ENCODE data around the gene CELA3B.
A peak's percentile ranks its signal among the peaks of the same experiment; 100 is the strongest.
"Not testable (repeated sequence)": the region's sequence is repeated elsewhere in the genome, so short reads cannot be mapped to it uniquely, and the experiment has no call there.

CELA3B gene

GRCh38 chr1:21975296-21975695 lies 1.5 kb upstream of the CELA3B start:
- WGBS, 2 donors (ENCODE audit: extremely low coverage in 2 of 2, insufficient read length in 2 of 2, insufficient replicate concordance in 1 of 2), result no CpG with 5 or more reads among the region's 9 CpGs

GRCh38 chr1:21978209-21978608 lies 1.4 kb downstream of the CELA3B start:
- H3K27ac ChIP-seq (replicated peaks; ENCODE audit: low read length); H3K18ac ChIP-seq (ENCODE audit: low read length); H3K4me3 ChIP-seq (ENCODE audit: low read length in 2 of 2); DNase-seq (ENCODE audit: low spot score); H2BK12ac ChIP-seq (ENCODE audit: low read length); H3K4me1 ChIP-seq (ENCODE audit: control insufficient read depth in 2 of 2, insufficient read depth in 1 of 2, low read depth in 1 of 2, low read length in 2 of 2); H3K23ac ChIP-seq (ENCODE audit: low read depth, low read length, poor library complexity); H2BK15ac ChIP-seq (ENCODE audit: low read length); H3K9ac ChIP-seq (ENCODE audit: low read depth, low read length, poor library complexity); H2AFZ ChIP-seq (ENCODE audit: low read length); H3K79me1 ChIP-seq (ENCODE audit: low read depth, low read length); H2BK5ac ChIP-seq (ENCODE audit: low read length); H3K4ac ChIP-seq (ENCODE audit: low read length); H3K4me2 ChIP-seq (ENCODE audit: insufficient read depth, low read length, poor library complexity, severe bottlenecking); H3K27me3 ChIP-seq (ENCODE audit: control insufficient read depth in 3 of 3, insufficient read depth in 3 of 3, low read depth in 1 of 3, low read length in 3 of 3); H3K36me3 ChIP-seq (replicated peaks in 1 of 2; ENCODE audit: control insufficient read depth in 2 of 2, insufficient read depth in 2 of 2, low read length in 2 of 2); H2BK120ac ChIP-seq (ENCODE audit: low read depth, low read length); H4K91ac ChIP-seq (ENCODE audit: low read depth, low read length, poor library complexity); H3K14ac ChIP-seq (ENCODE audit: low read length); H3K9me3 ChIP-seq (replicated peaks in 1 of 2; ENCODE audit: control insufficient read depth in 2 of 2, insufficient read depth in 1 of 2, low read depth in 1 of 2, low read length in 2 of 2); H2AK5ac ChIP-seq (ENCODE audit: low read depth, low read length): not testable (repeated sequence)
- no CpG with 5 or more reads among the region's 11 CpGs for WGBS, 2 donors (ENCODE audit: extremely low coverage in 2 of 2, insufficient read length in 2 of 2, insufficient replicate concordance in 1 of 2)
- peak overlapping the region; percentile 92 for H4K8ac ChIP-seq (ENCODE audit: low read depth, low read length)

More at GRCh38 chr1:21975296-21975695, 1.5 kb upstream of the CELA3B start:
- not testable (repeated sequence) for H3K27ac ChIP-seq (replicated peaks; ENCODE audit: low read length); H3K9ac ChIP-seq (ENCODE audit: low read depth, low read length, poor library complexity); H3K36me3 ChIP-seq (replicated peaks in 1 of 2; ENCODE audit: control insufficient read depth in 2 of 2, insufficient read depth in 2 of 2, low read length in 2 of 2); H2AFZ ChIP-seq (ENCODE audit: low read length); H3K18ac ChIP-seq (ENCODE audit: low read length); H3K9me3 ChIP-seq (replicated peaks in 1 of 2; ENCODE audit: control insufficient read depth in 2 of 2, insufficient read depth in 1 of 2, low read depth in 1 of 2, low read length in 2 of 2); H3K27me3 ChIP-seq (ENCODE audit: control insufficient read depth in 3 of 3, insufficient read depth in 3 of 3, low read depth in 1 of 3, low read length in 3 of 3); H2BK12ac ChIP-seq (ENCODE audit: low read length); H3K23ac ChIP-seq (ENCODE audit: low read depth, low read length, poor library complexity); H2BK15ac ChIP-seq (ENCODE audit: low read length); H3K14ac ChIP-seq (ENCODE audit: low read length); H3K4me2 ChIP-seq (ENCODE audit: insufficient read depth, low read length, poor library complexity, severe bottlenecking); H3K4me3 ChIP-seq (ENCODE audit: low read length in 2 of 2); DNase-seq (ENCODE audit: low spot score); H2BK5ac ChIP-seq (ENCODE audit: low read length); H4K91ac ChIP-seq (ENCODE audit: low read depth, low read length, poor library complexity); H3K4ac ChIP-seq (ENCODE audit: low read length); H3K79me1 ChIP-seq (ENCODE audit: low read depth, low read length); H2BK120ac ChIP-seq (ENCODE audit: low read depth, low read length); H2AK5ac ChIP-seq (ENCODE audit: low read depth, low read length); H4K8ac ChIP-seq (ENCODE audit: low read depth, low read length); H3K4me1 ChIP-seq (ENCODE audit: control insufficient read depth in 2 of 2, insufficient read depth in 1 of 2, low read depth in 1 of 2, low read length in 2 of 2)

- not testable (repeated sequence) for H3K4me3 ChIP-seq (ENCODE audit: low read length in 2 of 2); H3K14ac ChIP-seq (ENCODE audit: low read length); H2BK5ac ChIP-seq (ENCODE audit: low read length); H4K8ac ChIP-seq (ENCODE audit: low read depth, low read length); H3K23ac ChIP-seq (ENCODE audit: low read depth, low read length, poor library complexity); H2BK12ac ChIP-seq (ENCODE audit: low read length); H2BK15ac ChIP-seq (ENCODE audit: low read length); H3K9ac ChIP-seq (ENCODE audit: low read depth, low read length, poor library complexity); H3K4ac ChIP-seq (ENCODE audit: low read length); H3K79me1 ChIP-seq (ENCODE audit: low read depth, low read length); H3K36me3 ChIP-seq (replicated peaks in 1 of 2; ENCODE audit: control insufficient read depth in 2 of 2, insufficient read depth in 2 of 2, low read length in 2 of 2); DNase-seq (ENCODE audit: low spot score); H3K4me2 ChIP-seq (ENCODE audit: insufficient read depth, low read length, poor library complexity, severe bottlenecking); H3K27ac ChIP-seq (replicated peaks; ENCODE audit: low read length); H3K9me3 ChIP-seq (replicated peaks in 1 of 2; ENCODE audit: control insufficient read depth in 2 of 2, insufficient read depth in 1 of 2, low read depth in 1 of 2, low read length in 2 of 2); H2AK5ac ChIP-seq (ENCODE audit: low read depth, low read length); H4K91ac ChIP-seq (ENCODE audit: low read depth, low read length, poor library complexity); H3K27me3 ChIP-seq (ENCODE audit: control insufficient read depth in 3 of 3, insufficient read depth in 3 of 3, low read depth in 1 of 3, low read length in 3 of 3); H2AFZ ChIP-seq (ENCODE audit: low read length); H3K18ac ChIP-seq (ENCODE audit: low read length); H2BK120ac ChIP-seq (ENCODE audit: low read depth, low read length); H3K4me1 ChIP-seq (ENCODE audit: control insufficient read depth in 2 of 2, insufficient read depth in 1 of 2, low read depth in 1 of 2, low read length in 2 of 2)
- no CpG with 5 or more reads among the region's 21 CpGs for WGBS, 2 donors (ENCODE audit: extremely low coverage in 2 of 2, insufficient read length in 2 of 2, insufficient replicate concordance in 1 of 2)
Observed at GRCh38 chr1:21980515-21981220, 3.8 kb downstream of the CELA3B start.

- H2BK12ac ChIP-seq (ENCODE audit: low read length), result not testable (repeated sequence)
- WGBS, 2 donors (ENCODE audit: extremely low coverage in 2 of 2, insufficient read length in 2 of 2, insufficient replicate concordance in 1 of 2), result no CpG with 5 or more reads among the region's 4 CpGs
Observed at GRCh38 chr1:21981253-21981652, 4.4 kb downstream of the CELA3B start.

More at GRCh38 chr1:21981253-21981652, 4.4 kb downstream of the CELA3B start:
- not testable (repeated sequence) for H3K9me3 ChIP-seq (replicated peaks in 1 of 2; ENCODE audit: control insufficient read depth in 2 of 2, insufficient read depth in 1 of 2, low read depth in 1 of 2, low read length in 2 of 2); H3K9ac ChIP-seq (ENCODE audit: low read depth, low read length, poor library complexity); H3K27me3 ChIP-seq (ENCODE audit: control insufficient read depth in 3 of 3, insufficient read depth in 3 of 3, low read depth in 1 of 3, low read length in 3 of 3); H3K4ac ChIP-seq (ENCODE audit: low read length); H2BK15ac ChIP-seq (ENCODE audit: low read length); H3K18ac ChIP-seq (ENCODE audit: low read length); H3K14ac ChIP-seq (ENCODE audit: low read length); H3K4me1 ChIP-seq (ENCODE audit: control insufficient read depth in 2 of 2, insufficient read depth in 1 of 2, low read depth in 1 of 2, low read length in 2 of 2); DNase-seq (ENCODE audit: low spot score); H3K4me3 ChIP-seq (ENCODE audit: low read length in 2 of 2); H2BK120ac ChIP-seq (ENCODE audit: low read depth, low read length); H2AK5ac ChIP-seq (ENCODE audit: low read depth, low read length); H4K91ac ChIP-seq (ENCODE audit: low read depth, low read length, poor library complexity); H2AFZ ChIP-seq (ENCODE audit: low read length); H3K27ac ChIP-seq (replicated peaks; ENCODE audit: low read length); H3K4me2 ChIP-seq (ENCODE audit: insufficient read depth, low read length, poor library complexity, severe bottlenecking); H3K23ac ChIP-seq (ENCODE audit: low read depth, low read length, poor library complexity); H3K79me1 ChIP-seq (ENCODE audit: low read depth, low read length); H3K36me3 ChIP-seq (replicated peaks in 1 of 2; ENCODE audit: control insufficient read depth in 2 of 2, insufficient read depth in 2 of 2, low read length in 2 of 2); H2BK5ac ChIP-seq (ENCODE audit: low read length); H4K8ac ChIP-seq (ENCODE audit: low read depth, low read length)

Measured in neuronal stem cell (in vitro differentiated cells).